Stimulated activated CD4-positive, alpha-beta T cell treated with anti-CD3 and anti-CD28 coated beads, TNF-alpha, amount 100 ng/mL, for 48 hours (primary cell): ENCODE results near the gene GPATCH2L.

Source experiments
- DNase-seq, 3 donors: peaks; one replicate each; pipeline ENCODE4 v3.0.0-alpha.2; 2020; ENCODE audit warnings: low read depth in 3 of 3

The GPATCH2L gene

DNA sequence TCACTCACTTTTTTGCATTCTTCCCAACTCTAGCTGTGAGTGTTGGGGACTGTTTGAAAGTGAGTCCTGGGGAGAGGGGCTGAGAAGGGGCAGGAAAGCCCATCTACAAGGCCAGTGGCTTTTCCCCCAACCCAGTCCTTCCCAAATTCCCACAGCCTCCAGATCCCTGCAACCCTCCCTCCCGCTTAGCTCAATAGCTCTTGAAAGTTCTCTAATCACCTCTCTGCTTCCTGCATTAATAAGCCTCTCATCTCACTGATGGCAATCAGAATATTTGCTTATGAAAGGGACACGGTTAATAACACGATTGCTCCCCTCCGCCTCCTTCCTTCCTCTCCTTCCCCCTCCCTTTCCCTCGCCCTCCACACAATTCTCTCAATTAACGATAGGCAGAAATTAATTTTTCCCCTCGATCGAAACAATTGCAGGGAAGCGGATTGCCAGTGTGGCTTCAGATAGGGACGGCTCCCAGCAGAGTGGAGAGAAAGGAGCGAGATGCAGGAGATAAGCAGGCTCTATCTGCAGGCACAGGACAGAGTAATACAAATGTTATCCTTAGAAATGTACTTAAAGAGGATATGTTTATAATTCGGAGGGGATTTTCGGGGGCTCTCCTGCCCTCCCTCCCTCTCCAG is 15.1 kb upstream of the GPATCH2L start:
- no peak for DNase-seq

DNA sequence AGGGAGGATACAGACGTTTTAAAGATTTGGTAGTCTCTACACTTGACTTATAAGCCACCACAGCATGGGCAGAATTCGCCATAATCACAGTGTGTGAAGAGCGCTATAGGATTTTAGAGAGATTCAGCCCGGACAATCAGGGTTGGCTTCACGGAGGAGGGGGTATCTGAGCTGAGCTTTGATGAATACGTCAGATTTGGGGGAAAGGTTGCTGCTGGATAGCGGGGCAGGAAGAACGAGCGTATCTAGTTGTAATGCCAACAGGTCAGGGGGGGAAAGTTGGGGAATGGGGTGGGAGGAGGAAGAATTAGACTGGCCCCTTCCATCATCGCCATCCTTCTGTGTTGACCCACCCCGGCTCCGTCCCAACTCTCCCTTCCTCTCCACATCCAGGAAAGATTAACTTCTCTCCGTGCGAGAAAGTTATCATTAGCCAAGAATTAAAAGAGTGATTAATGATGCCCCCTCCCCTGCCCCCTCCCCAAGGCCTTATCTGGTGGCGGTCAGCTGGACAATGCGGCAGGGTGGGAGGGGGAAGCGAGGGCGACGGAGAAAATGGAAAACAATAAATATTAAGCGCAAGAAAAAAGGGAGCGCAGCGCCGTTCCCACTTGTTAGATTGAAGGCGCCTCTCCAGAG is 13.5 kb upstream of the GPATCH2L start:
- no peak for DNase-seq

DNA sequence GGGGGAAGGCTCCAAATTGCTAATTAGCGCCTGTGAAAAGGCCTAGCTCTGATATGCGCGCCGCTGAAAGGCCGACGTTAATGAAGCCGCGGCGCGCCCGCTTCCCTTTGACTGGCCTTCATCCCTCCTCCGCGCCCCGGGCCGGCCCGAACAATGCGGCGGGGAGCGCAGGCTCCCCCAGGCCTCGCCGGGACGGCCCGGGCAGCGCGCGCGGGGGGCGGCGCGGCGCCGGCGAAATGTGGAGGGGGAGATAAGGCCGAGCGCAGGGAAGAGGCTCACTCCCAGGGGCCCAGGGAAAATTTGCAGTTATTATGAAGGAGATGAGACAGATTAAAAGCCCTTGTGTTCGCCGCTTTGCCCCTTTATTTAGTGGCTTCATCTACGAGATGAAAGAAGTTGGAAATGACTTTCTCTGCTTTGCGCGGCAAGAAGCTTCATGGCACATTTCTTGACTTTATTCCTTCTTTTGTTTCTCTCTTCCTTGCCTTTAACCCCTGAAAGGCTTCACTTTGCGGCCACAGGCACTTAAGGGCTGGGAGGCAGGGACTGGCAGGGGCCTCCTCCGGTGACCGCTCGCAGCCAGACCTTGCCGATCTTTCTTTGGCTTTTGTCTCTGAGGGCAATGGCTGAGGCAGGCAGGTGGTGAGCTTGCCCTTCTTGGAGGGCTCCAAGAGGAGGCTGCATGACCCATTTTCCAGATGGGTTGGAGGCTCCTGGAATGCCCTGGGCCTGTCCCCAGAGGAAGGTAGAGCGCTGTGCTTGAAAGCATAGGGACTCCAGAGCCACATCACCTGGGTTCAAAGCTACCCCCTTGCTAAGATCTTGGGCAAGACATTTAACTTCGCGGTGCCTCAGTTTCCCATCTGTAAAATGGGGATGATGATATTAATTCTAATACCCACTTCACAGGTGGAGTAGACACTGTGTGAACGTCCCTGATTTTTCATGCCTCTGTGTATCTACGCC is 12.7 kb upstream of the GPATCH2L start:
- no peak for DNase-seq

DNA sequence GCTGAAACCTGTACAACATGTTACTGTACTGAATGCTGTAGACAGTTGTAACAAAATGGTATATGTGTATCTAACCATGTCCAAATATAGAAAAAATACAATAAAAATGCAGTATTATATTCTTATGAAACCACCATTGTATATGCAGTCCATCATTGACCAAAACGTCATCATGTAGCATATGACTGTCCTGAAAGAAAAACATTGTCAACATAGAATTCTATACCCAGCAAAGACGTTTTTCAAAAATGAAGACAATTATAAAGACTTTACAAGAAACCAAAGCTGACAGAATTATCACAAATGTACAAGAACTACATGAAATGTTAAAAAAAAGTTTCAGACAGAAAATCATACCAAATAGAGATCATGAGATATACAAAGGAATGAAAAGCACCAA is 8.1 kb upstream of the GPATCH2L start:
- DNase-seq: no peak

DNA sequence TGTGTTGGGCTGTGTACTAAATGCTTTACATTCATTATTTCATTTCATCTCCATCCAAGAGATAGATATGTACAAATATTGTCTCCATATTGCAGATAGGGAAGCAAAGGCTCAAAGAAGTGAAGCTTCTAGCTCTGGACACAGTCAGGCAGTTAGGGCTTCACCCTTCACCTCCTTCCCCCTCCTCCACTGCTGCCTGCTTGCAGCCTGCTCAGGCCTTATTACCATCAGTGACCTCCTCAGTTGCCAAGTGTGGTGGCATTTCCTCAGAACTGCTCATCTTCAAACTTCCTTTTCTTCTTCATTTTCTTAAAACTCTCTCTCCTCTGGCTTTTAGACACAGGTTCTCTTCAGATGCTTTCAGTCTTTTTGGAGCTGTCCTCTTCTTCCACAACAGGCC is 4.7 kb upstream of the GPATCH2L start:
- no peak for DNase-seq

DNA sequence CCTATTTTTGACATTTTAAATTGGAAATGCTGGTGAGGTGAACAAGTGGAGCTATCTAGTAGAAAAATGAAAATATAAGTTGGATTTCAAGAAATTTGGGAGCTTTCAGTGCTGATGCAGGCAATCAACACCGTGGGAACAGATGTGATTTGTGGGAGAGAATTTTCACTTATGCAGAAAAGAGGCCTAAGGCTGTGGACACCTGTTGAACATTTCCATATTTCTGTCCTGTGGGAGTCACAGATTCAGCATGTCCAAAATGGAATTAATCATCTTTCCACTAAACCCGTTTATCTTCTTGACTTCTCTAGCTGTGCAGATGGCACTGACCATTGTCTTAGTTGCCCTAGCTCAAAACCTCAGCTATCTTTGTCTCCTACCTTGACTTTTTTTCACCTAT is 2.5 kb upstream of the GPATCH2L start:
- DNase-seq: no peak

DNA sequence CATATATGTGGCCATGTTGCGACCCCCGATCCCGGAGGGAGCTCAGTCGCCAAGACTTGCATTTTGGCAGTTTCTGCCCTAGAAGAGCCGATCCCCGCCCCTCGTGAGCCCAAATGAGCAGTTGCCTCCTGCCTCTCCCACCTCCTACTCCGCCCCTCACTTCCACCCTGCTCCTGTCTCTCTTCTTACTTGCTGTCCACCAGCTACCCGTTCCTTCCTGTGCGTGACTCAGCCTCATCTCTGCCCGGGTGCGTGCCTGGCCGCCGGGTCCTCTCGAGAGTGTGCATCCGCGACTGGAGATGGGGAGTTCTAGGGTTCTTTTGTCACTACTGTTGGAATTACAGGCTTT is 585 bp downstream of the GPATCH2L start:
- peak; percentile 50 to 67 (median 58) for DNase-seq

DNA sequence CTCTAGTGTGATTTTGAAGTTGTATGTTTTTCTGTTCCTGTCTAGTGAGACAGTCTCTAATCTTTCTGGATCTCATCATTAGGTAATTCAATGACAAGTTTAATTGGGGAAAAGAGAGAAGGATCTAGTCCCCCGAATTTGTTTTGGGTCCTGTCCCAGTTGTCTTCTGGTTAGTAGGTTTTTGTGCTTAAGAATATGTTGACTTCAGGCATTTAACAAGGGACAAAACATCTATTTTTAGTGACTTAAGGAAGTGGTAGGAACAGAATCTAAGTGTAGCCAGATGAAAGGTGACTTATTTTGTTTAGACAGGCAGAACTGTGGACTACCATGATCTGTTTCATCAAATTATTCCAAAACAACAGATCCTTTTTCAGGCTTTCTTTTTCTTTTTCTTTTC is 2.2 kb downstream of the GPATCH2L start:
- no peak for DNase-seq

DNA sequence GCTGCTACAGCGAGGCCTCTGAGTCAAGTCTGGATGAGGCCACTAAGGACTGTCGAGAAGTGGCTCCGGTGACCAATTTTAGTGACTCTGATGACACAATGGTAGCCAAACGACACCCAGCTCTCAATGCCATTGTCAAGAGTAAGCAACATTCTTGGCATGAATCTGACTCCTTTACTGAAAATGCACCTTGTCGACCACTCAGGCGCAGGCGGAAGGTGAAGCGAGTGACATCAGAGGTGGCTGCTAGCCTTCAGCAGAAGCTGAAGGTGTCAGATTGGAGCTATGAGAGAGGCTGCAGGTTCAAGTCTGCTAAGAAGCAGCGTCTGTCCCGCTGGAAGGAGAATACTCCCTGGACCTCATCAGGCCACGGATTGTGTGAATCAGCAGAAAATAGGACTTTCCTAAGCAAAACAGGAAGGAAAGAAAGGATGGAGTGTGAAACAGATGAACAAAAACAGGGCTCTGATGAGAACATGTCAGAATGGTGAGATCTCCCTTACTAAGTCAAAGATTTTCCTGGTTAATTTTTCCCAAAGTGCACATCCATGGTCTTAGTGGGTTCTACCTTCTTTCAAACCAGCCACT is 2.9 kb downstream of the GPATCH2L start:
- DNase-seq: no peak

DNA sequence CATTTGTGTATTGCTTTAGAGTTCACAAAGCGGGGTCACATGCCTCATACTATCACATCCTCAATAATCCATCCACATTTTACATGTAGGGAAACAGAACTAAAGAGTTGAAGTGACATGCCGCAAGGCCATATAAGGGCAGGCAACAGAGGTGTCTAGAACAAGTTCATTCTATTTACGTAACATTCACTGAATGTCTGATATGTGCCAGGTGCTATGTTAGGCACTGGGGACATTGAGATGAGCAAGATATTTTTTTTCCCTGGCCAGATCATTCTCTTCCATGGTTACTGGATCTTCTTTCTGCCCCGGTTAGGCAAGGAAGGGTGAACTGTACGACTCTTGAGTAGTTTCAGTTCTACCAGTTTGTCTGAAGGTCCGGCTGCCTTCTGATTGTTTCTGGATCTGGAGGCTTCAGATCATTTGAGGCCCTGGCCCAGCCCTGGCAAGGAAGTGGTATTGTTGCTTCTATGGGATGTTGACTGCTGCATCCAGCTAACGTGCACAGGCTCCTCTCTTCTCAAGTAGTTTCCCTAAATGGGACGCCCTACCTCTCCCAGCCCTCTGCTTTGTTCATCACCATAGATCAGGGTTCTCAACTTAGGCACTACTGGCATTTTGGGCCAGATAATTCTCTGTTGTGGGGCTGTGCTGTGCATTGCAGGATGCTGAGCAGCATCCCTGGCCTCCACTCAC is 12.1 kb downstream of the GPATCH2L start:
- no peak for DNase-seq

DNA sequence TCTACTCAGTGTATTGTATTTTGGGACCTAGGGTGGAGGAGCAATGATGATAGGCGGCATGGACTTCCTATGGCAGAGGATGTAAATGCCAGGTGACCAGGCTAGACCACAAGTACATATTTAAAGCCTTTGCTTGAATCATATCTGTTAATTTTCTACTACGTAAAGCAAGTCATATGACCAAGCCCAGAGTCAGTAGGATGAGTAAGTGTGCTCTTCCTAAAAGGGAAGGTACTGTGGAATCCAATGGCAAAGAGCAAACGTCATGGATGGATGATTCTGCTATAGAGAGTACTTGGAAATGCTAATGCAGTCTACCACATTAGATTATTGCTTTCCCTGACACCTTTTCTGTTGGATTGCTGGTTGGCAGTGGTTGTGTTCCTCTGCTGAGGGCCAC is 16.8 kb downstream of the GPATCH2L start:
- no peak for DNase-seq

DNA sequence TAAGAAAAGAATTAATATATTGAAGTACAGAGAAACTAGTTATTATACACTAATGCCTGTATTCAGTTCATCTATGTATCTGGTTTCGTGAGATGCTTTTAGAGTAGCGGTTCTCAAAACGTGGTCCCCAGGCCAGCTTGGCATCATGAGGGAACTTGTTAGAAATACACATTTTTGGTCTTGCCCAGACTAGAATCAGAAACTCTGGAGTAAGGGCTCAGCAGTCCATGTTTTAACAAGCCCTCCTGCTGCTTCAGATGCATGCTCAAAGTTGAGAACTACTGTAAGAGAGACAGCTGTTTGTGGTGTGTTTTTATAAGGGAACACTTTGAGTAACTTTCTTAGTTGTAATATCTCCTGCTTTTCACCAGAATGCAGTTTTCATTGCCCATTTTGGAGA is 18.1 kb downstream of the GPATCH2L start:
- no peak for DNase-seq

DNA sequence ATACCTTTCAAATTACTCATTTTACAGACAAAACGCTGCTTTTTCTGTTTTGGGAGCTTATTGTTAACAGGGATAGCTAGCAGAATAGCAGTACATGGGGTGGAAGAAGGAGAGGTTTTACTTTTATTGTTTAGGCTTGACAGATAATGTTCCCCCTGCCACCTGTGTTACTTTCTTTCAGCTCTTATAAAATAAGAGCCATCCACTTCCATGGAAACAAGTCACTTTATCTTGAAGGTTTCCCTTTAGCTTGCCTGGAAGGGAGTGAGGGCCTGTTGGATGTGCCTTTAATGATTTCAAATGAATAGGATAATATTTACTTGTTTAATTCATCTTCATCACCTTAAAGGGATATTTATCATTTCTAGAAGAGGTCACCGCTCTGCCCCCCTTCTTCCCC is 23.3 kb downstream of the GPATCH2L start:
- no peak for DNase-seq

DNA sequence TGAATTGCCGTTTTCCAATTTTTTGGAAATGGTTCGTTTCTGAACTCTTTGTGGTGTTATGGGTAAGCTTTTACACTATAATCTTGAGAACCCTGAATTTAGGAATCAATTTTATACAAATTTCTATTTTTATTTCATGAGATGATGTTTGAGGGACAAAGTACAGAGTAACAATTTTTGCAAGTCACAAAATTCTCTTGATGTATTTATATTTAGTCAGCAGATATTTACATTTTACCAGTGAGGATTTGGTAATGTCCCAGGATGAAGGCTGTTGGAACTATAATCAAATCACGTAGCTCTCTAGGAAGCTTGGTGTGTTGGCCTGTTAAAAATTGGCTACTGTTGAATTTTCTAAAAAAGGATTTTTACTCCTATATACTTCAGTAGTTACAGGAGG is 24.2 kb downstream of the GPATCH2L start:
- DNase-seq: no peak

DNA sequence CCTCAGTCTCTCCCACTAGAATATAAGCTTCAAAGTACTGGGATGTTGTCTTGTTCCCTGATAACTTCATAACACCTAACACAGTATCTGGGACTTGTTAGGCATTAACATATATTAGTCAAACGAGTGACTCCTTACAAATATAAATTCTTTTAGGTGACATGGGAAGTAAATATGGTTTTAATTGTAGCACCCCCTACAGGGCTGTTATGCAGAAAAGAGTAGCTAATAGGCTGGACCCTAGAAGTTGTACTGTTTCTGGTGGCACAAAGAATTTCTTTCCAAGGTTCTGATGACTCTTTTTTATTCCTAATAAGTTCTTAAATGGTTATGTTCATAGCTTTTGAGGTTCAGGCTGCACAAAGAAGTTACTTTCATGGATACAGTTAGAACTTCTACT is 29.8 kb downstream of the GPATCH2L start:
- DNase-seq: no peak

DNA sequence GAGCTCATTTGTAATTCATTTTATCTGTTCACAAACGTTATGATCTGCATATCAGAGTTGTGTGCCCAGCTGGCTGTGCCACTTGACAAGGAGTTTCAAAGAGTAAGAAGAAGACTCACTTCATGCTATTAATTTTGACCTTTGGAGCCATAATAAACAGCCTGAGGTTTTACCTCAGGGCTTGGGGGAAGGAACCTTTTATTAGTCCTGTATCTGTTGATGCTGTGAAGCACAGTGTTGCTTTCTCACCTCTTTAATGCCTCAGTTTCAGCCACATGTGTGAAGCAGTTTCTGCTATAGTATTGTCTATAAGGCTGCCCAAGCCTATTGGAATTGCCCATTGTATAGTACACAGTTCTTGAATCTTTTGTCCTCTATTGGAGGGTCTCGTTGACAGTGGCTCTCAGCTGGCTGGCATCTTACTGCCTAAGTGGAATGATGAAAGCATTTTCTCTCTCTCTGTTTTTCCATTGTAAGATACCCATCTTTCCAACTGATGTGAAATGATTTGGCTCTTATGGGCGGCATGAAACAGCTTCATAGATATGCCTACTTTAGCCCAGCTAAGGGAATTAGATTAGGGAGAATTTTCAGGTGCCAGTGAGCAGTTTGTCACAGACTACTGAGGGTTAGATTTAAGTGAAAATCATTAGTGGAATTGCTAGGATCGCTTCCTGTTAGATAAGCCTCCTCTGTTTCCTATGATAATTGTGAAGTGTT is 34.7 kb downstream of the GPATCH2L start:
- no peak for DNase-seq

DNA sequence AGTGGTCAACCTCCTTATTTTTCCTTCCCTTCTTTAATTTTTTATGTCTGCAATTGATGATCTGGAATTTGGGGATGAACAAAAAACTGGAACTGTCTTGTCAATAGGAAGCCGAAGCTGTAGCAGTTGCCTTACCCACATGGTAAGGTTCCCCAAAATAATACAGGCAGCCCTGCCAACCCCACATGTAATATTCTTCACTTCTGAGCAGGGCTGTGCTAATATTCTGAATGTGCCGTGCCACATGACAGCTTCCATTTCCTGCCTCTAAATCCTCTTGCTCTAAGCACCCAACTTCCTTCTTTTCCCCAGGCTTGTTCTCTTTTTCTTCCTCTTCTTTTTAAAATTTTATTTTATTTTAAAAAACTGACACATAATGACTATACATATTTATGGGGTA is 39.6 kb downstream of the GPATCH2L start:
- DNase-seq: no peak

DNA sequence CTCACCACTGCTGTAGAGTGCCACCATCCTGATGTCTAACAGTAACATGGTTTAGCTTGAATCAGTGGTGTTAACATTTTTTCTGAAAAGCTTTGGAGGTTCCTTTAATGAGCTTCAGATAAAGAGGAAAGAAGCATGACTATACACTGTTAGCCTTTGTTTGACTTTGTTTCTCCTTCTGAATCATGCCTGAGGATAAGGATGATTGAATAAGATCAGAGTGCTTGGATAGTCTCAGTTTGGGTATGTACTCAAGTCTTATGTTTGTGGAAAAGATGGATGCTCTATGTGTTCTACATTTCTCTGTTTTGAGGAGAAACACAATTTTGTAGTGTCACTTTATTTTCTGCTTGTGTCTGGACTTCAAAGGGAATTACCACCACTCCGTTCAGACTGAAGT is 42.0 kb downstream of the GPATCH2L start:
- DNase-seq: no peak

DNA sequence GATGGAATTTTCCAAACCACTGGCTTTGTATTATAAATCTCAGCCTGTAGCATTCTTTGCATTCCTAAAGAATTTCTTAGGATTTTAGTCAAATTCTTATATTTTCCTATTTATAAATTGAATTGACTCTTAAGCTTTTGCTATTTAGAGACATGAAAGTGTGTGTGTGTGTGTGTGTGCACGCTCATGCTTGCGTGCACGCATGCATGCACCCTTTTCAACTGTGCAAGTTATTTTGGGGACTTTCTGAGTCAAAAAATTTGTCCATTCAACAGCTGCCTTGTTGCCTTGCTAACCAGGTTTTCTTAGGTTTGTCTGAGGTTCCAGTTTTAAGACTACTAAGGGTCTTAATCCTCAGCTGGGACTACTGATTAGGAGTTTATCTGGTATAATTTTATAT is 42.6 kb downstream of the GPATCH2L start:
- DNase-seq: no peak

DNA sequence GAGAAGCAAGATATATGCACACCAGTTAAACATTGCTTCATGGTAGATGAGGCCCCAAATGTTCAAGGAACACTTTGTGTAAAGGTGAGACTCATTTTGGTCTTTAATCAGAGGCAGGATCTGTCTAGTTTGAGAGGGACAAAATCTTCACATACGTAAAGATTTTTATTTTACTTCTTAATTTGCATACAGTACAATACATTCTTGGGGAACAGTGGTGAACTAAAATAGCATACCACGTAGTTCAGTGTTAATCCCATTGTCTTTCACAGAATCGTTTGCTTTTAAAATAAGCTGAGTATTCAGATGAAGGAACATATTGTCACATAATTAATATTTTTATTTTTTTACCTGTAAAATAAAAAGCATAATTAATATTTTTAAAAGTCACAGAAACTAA is 43.3 kb downstream of the GPATCH2L start:
- DNase-seq: no peak

DNA sequence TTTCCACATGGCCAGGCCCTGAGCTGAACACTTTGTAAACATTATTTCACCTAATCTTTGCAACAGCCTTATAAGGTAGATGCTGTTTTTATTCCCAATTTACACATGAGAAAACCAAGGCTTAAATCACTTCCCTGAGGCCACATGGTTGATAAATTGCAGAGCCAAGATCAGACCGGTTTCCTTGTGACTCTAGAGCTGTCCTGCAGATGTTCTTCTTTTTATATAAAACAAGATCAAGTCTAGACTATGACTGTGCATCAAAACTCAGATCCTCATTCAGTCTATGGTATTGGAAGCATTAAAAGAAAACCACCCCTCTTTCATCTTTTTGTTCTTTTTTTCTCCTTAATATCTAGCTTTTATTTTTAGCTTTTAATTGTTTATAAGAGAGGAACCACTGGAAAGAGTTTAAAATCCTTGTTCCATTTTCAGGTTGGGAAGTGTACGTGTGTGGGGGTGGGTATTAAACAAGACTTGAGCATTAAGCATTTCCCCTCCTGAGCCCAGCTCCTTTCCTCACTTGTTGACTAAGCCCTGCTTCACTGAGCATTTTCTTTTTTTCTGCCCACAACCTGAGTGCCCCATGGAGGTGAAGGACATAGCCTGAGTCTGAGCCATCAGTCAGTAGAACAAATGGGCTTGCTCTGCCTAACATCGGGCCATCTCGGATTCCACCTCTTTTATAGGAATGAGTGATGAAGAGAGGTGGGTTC is 45.4 kb downstream of the GPATCH2L start:
- no peak for DNase-seq
